K562 (cell line): Measurements from ENCODE around the gene PRSS1. TPM values are rescaled to one million over a fixed set of nuclear protein-coding genes. Genes with fewer than 3 reads are reported as not detected.

Experiments
- ATAC-seq: fragments of 200-7000 bp; cut with Tn5 transposase; 3 replicates; pipeline ENCODE4 v1.9.1; 2020; ENCODE audit warnings: moderate library complexity
- BruUV-seq: library from RNA; stranded (reverse); fragments of 400-500 nt; replicated peaks from 2 replicates; lab custom pipeline; 2021; lab: Mats Ljungman, UMichigan
- CTCF ChIA-PET: fragments of 300-600 bp; formaldehyde crosslinking; extraction: SDS; loops from one replicate; lab custom pipeline; 2021; ENCODE audit warnings: low intra/inter-chr PET ratio; lab: Yijun Ruan, JAX
- POLR2A ChIA-PET: fragments of 300-600, 350-650 bp; sonication (Branson Sonifier 250); formaldehyde crosslinking; extraction: SDS; loops from one replicate; lab custom pipeline; 2021; ENCODE audit warnings: antibody characterized with exemption, inconsistent platforms; lab: Yijun Ruan, JAX
- DNase-seq, 4 experiments: peaks; one replicate each; pipeline versions ENCODE4 v3.0.0 to v3.0.0-alpha.2; 2011 to 2018; ENCODE audit warnings: low spot score in 3 of 4, mixed read lengths in 3 of 4; ENCODE audit errors: extremely low read depth in 1 of 4
- FAIRE-seq: peaks from 2 replicates; lab custom pipeline; 2011; peaks lifted over from hg19 to GRCh38; lab: Jason Lieb, UNC
- H2AFZ ChIP-seq: 2 replicates; pipeline ENCODE4 v1.6.0; 2011; ENCODE audit warnings: low read depth, low read length, control low read depth, inconsistent platforms
- H3K27ac ChIP-seq: fragments of 200-600 bp; 3 replicates; pipeline ENCODE4 v1.8.0; 2011; ENCODE audit warnings: low read depth, mild to moderate bottlenecking, control low read depth, inconsistent platforms, low read length, moderate library complexity, mixed read lengths; ENCODE audit errors: extremely low read depth
- H3K27me3 ChIP-seq, 2 experiments: fragments of 300-600 bp in 1 of 2; 2 replicates in 1 of 2; 3 replicates in 1 of 2; pipeline versions ENCODE4 v1.6.0 to v1.8.0; 2011; ENCODE audit warnings: inconsistent platforms in 2 of 2, low read length in 2 of 2, mild to moderate bottlenecking in 1 of 2, mixed read lengths in 1 of 2, moderate library complexity in 1 of 2; ENCODE audit not compliant: control insufficient read depth in 2 of 2, insufficient read depth in 2 of 2
- H3K36me3 ChIP-seq: fragments of 300-600 bp; 3 replicates; pipeline ENCODE4 v1.8.0; 2011; ENCODE audit warnings: mild to moderate bottlenecking, low read length, inconsistent platforms; ENCODE audit not compliant: control insufficient read depth, insufficient read depth
- H3K4me1 ChIP-seq, 2 experiments: fragments of 200-600 bp in 1 of 2; replicated peaks in 1 of 2; 2 replicates in 1 of 2; 3 replicates in 1 of 2; pipeline versions ENCODE4 v1.5.1 to v1.8.0; 2011; ENCODE audit warnings: inconsistent platforms in 2 of 2, low read length in 2 of 2, mild to moderate bottlenecking in 1 of 2, mixed read lengths in 1 of 2, moderate library complexity in 1 of 2; ENCODE audit not compliant: control insufficient read depth in 2 of 2, insufficient read depth in 2 of 2
- H3K4me2 ChIP-seq: 2 replicates; pipeline ENCODE4 v1.6.1; 2011; ENCODE audit warnings: low read length, control low read depth, inconsistent platforms, mixed read lengths; ENCODE audit not compliant: insufficient read depth
- H3K4me3 ChIP-seq: fragments of 200-600 bp; sonication (generic), shearing (Covaris generic); 2 replicates; pipeline ENCODE4 v1.5.1; 2016; ENCODE audit warnings: control low read depth, inconsistent platforms
- H3K79me2 ChIP-seq: fragments of 200-600 bp; 3 replicates; pipeline ENCODE4 v1.8.0; 2011; ENCODE audit warnings: low read length, inconsistent platforms; ENCODE audit not compliant: control insufficient read depth, insufficient read depth
- H3K9ac ChIP-seq, 2 experiments: 2 replicates each; pipeline versions ENCODE4 v1.6.0 to v1.6.1; 2011; ENCODE audit warnings: low read depth in 2 of 2, low read length in 2 of 2, control low read depth in 1 of 2, inconsistent platforms in 1 of 2, mild to moderate bottlenecking in 1 of 2, mixed read lengths in 1 of 2; ENCODE audit not compliant: insufficient read depth in 1 of 2
- H3K9me1 ChIP-seq: one replicate; pipeline ENCODE4 v1.6.0; 2011; ENCODE audit warnings: inconsistent platforms, mild to moderate bottlenecking, low read length, moderate library complexity; ENCODE audit not compliant: control insufficient read depth, insufficient read depth
- H3K9me3 ChIP-seq: replicated peaks from 2 replicates; pipeline ENCODE4 v1.5.1; 2011; ENCODE audit warnings: low read depth, low read length, inconsistent platforms; ENCODE audit not compliant: control insufficient read depth, insufficient read depth
- H4K20me1 ChIP-seq: replicated peaks from 2 replicates; pipeline ENCODE4 v1.6.1; 2011; ENCODE audit warnings: low read length, inconsistent platforms, mixed read lengths; ENCODE audit not compliant: control insufficient read depth, insufficient read depth
- ARHGAP35 ChIP-seq: fragments of 450-650 bp; IDR thresholded peaks from 2 replicates; pipeline ENCODE4 v1.6.1; 2018; ENCODE audit not compliant: partially characterized antibody
- CBX8 ChIP-seq: fragments of 200-600 bp; sonication (generic); IDR thresholded peaks from 2 replicates; pipeline ENCODE4 v1.6.1; 2012; ENCODE audit warnings: borderline replicate concordance, mixed run types, low read depth, mild to moderate bottlenecking, moderate library complexity, mixed read lengths, low read length, control low read depth, inconsistent platforms; ENCODE audit not compliant: poor library complexity, severe bottlenecking; ENCODE audit errors: extremely low read depth
- FOXK1 ChIP-seq: sonication (generic); formaldehyde crosslinking; IDR thresholded peaks from 2 replicates; pipeline ENCODE4 v1.8.0; 2022; ENCODE audit warnings: missing genetic modification reagents, mild to moderate bottlenecking, borderline replicate concordance
- KLF1 ChIP-seq: fragments of 450-650 bp; IDR thresholded peaks from 2 replicates; pipeline ENCODE4 v1.6.1; 2016; ENCODE audit warnings: missing genetic modification characterization, missing compliant biosample characterization
- MGA ChIP-seq: fragments of 450-650 bp; IDR thresholded peaks from 2 replicates; pipeline ENCODE4 v1.6.1; 2016; ENCODE audit warnings: mild to moderate bottlenecking, moderate library complexity
- ZNF232 ChIP-seq: sonication (generic); formaldehyde crosslinking; IDR thresholded peaks from 2 replicates; pipeline ENCODE4 v1.8.0; 2022; ENCODE audit warnings: mild to moderate bottlenecking, missing genetic modification reagents
- WGBS: fragments of 100-300 bp; shearing (Covaris generic); methylation state at CpG from one replicate; pipeline ENCODE4 v1.1.6; 2016; ENCODE audit warnings: low coverage, mixed read lengths; ENCODE audit not compliant: insufficient coverage; ENCODE audit errors: missing lambda C conversion rate; 5-methylcytosine and 5-hydroxymethylcytosine counted together
- in situ Hi-C: fragments of 300-500 bp; cut with MboI; formaldehyde crosslinking; loops from 4 replicates; pipeline ENCODE4 v1.15.0; 2018; ENCODE audit warnings: inconsistent platforms, mixed read lengths
- intact Hi-C: fragments of 100-400 bp; cut with micrococcal nuclease; formaldehyde crosslinking; loops from 2 replicates; pipeline ENCODE4 v1.14.2; 2022
- polyA plus RNA-seq, 8 experiments: library from polyadenylated mRNA; depleted of rRNA in 4 of 8; stranded (reverse) in 5 of 8; unstranded in 3 of 8; fragments of >200 nt; fragmentation: Nextera tagmentation in 2 of 8; fragmentation: Illumina TruSeq in 1 of 8; extraction: Ambion mirVana in 2 of 8; extraction: Trizol in 1 of 8; gene quantifications; 2 replicates each; pipeline versions ENCODE4 v1.2.1 to v1.2.3, GENCODE V29; 2011 to 2014; ENCODE audit warnings: inconsistent platforms in 1 of 8, missing spikeins in 1 of 8
- total RNA-seq, 7 experiments: library from RNA; depleted of rRNA in 6 of 7; stranded (reverse); fragments of >200 nt in 6 of 7; fragmentation: Illumina TruSeq in 2 of 7; extraction: Trizol in 2 of 7; gene quantifications; 2 replicates each; pipeline versions ENCODE4 v1.2.1 to v1.2.3, GENCODE V29; 2011 to 2021; ENCODE audit warnings: low replicate concordance in 1 of 7
- TF ChIP-seq, protein P1 (sequence below): fragments of 450-650 bp; IDR thresholded peaks from 2 replicates; pipeline ENCODE4 v1.6.1; 2017; ENCODE audit warnings: antibody characterized with exemption
- TF ChIP-seq, protein P2 (sequence below): sonication (generic); formaldehyde crosslinking; IDR thresholded peaks from 2 replicates; pipeline ENCODE4 v1.8.0; 2022; ENCODE audit warnings: mild to moderate bottlenecking, missing genetic modification reagents

Gene PRSS1
- total and polyA plus RNA-seq, 9 of the 15 experiments (the other 6 are each of a cell fraction or from before 2014, with no cell fraction given) = 0.07 to 6.6 (median 0.20) TPM; not detected in 6

- no peak overlapping the region for H2AFZ ChIP-seq
- no TSS peak for BruUV-seq
- no peaks in the 10 kb centered on the region for H3K36me3 ChIP-seq
- no peaks in the 10 kb centered on the region for H4K20me1 ChIP-seq
- H3K4me2 ChIP-seq = no peak overlapping the region
- H3K79me2 ChIP-seq = no peaks in the 10 kb centered on the region
- no peaks in the 10 kb centered on the region for H3K9me1 ChIP-seq
- H3K9me3 ChIP-seq = no peaks in the 10 kb centered on the region
- CTCF ChIA-PET = no interaction called here
- no peak overlapping the region for H3K27ac ChIP-seq
- 2% methylated on average over 5 of the region's 5 CpGs for whole genome bisulfite sequencing
- H3K4me1 ChIP-seq = no peaks in the 10 kb centered on the region
- in situ Hi-C loops = no loop called here
- intact Hi-C loops = no loop called here
- peaks cover 0 to 6% of the 10 kb centered on the region in 2 experiments; a peak in 1 of 5 replicates for H3K27me3 ChIP-seq
- no peak overlapping the region for H3K4me3 ChIP-seq
- POLR2A ChIA-PET = no interaction called here
- DNase-seq (no peak), FAIRE-seq (no peak), ATAC-seq (0 out of 3 replicates have a peak, but pooled peaks have one; percentile 35)
- H3K9ac ChIP-seq = no peak overlapping the region
- TF ChIP-seq, protein P1, sequence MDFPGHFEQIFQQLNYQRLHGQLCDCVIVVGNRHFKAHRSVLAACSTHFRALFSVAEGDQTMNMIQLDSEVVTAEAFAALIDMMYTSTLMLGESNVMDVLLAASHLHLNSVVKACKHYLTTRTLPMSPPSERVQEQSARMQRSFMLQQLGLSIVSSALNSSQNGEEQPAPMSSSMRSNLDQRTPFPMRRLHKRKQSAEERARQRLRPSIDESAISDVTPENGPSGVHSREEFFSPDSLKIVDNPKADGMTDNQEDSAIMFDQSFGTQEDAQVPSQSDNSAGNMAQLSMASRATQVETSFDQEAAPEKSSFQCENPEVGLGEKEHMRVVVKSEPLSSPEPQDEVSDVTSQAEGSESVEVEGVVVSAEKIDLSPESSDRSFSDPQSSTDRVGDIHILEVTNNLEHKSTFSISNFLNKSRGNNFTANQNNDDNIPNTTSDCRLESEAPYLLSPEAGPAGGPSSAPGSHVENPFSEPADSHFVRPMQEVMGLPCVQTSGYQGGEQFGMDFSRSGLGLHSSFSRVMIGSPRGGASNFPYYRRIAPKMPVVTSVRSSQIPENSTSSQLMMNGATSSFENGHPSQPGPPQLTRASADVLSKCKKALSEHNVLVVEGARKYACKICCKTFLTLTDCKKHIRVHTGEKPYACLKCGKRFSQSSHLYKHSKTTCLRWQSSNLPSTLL = no peak
- TF ChIP-seq FOXK1 (CRISPR knock-in tag) = no peak
- no peak for TF ChIP-seq KLF1 (tag)
- TF ChIP-seq MGA = no peak
- TF ChIP-seq, protein P2, sequence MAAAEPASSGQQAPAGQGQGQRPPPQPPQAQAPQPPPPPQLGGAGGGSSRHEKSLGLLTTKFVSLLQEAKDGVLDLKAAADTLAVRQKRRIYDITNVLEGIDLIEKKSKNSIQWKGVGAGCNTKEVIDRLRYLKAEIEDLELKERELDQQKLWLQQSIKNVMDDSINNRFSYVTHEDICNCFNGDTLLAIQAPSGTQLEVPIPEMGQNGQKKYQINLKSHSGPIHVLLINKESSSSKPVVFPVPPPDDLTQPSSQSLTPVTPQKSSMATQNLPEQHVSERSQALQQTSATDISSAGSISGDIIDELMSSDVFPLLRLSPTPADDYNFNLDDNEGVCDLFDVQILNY (CRISPR knock-in tag) = no peak
- no peak for TF ChIP-seq ZNF232
- no peak for TF ChIP-seq ARHGAP35
- no peak for TF ChIP-seq CBX8
These were observed 8.5 kb upstream of the PRSS1 start for GRCh38 chr7:142740786-142741185.
